ENCODE results near the gene NOXA1.

GRCh38 chr9:137455359-137455991 is 32.3 kb downstream of the NOXA1 start:
- TF ChIP-seq POLR2AphosphoS5 (IDR thresholded peaks at IDR 0.05) (no peak), EP300 (IDR thresholded peaks at IDR 0.05) (no peak)
- TF ChIP-seq, protein P1, sequence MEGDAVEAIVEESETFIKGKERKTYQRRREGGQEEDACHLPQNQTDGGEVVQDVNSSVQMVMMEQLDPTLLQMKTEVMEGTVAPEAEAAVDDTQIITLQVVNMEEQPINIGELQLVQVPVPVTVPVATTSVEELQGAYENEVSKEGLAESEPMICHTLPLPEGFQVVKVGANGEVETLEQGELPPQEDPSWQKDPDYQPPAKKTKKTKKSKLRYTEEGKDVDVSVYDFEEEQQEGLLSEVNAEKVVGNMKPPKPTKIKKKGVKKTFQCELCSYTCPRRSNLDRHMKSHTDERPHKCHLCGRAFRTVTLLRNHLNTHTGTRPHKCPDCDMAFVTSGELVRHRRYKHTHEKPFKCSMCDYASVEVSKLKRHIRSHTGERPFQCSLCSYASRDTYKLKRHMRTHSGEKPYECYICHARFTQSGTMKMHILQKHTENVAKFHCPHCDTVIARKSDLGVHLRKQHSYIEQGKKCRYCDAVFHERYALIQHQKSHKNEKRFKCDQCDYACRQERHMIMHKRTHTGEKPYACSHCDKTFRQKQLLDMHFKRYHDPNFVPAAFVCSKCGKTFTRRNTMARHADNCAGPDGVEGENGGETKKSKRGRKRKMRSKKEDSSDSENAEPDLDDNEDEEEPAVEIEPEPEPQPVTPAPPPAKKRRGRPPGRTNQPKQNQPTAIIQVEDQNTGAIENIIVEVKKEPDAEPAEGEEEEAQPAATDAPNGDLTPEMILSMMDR (IDR thresholded peaks at IDR 0.05), result no peak
